Measurements from ENCODE around the gene SAMD5. TPM values are rescaled to one million over a fixed set of nuclear protein-coding genes. Genes with fewer than 3 reads are reported as not detected.

The SAMD5 gene
- total RNA-seq: not detected in 2 replicates

- intact Hi-C loops (cut with micrococcal nuclease): loop anchor here (5.0 to 10.0 kb wide), 2 partner anchors 306 to 653 kb away; partner anchors contain the start of gene STXBP5
Measured at GRCh38 chr6:147508042-147508865, at the start of gene SAMD5. Gene SAMD5 (plus strand): TSS chr6:147508690. CDS start chr6:147508929, 239 bp downstream.

GRCh38 chr6:147459780-147460179 lies 48.7 kb upstream of the SAMD5 start:
- intact Hi-C loops (cut with micrococcal nuclease): loop anchor here (2.0 kb wide), 1 partner anchor 57 kb away; no protein-coding TSS in a partner anchor

GRCh38 chr6:147463651-147464050 lies 44.8 kb upstream of the SAMD5 start:
- intact Hi-C loops (cut with micrococcal nuclease): no loop called here

- intact Hi-C loops (cut with micrococcal nuclease): no loop called here
Measured at GRCh38 chr6:147467428-147467827, 41.1 kb upstream of the SAMD5 start.

- intact Hi-C loops (cut with micrococcal nuclease): no loop called here
Measured at GRCh38 chr6:147467886-147468285, 40.6 kb upstream of the SAMD5 start.

- intact Hi-C loops (cut with micrococcal nuclease): no loop called here
Measured at GRCh38 chr6:147468634-147469033, 39.9 kb upstream of the SAMD5 start.

GRCh38 chr6:147479857-147480256 lies 28.6 kb upstream of the SAMD5 start:
- intact Hi-C loops (cut with micrococcal nuclease): no loop called here

- intact Hi-C loops (cut with micrococcal nuclease): no loop called here
Measured at GRCh38 chr6:147486683-147487082, 21.8 kb upstream of the SAMD5 start.

GRCh38 chr6:147497472-147497871 lies 11.0 kb upstream of the SAMD5 start:
- intact Hi-C loops (cut with micrococcal nuclease): no loop called here

GRCh38 chr6:147503587-147503986 lies 4.9 kb upstream of the SAMD5 start:
- intact Hi-C loops (cut with micrococcal nuclease): loop anchor here (10.0 kb wide), 1 partner anchor 649 kb away; no protein-coding TSS in a partner anchor

GRCh38 chr6:147504848-147505247 lies 3.6 kb upstream of the SAMD5 start:
- intact Hi-C loops (cut with micrococcal nuclease): loop anchor here (5.0 to 10.0 kb wide), 2 partner anchors 303 to 650 kb away; partner anchors contain the start of gene STXBP5

GRCh38 chr6:147506704-147507114 lies 1.8 kb upstream of the SAMD5 start:
- intact Hi-C loops (cut with micrococcal nuclease): loop anchor here (2.0 to 10.0 kb wide), 3 partner anchors 304 to 958 kb away; partner anchors contain the start of gene STXBP5

GRCh38 chr6:147507162-147508041 lies 1.1 kb upstream of the SAMD5 start:
- intact Hi-C loops (cut with micrococcal nuclease): loop anchor here (2.0 to 10.0 kb wide), 3 partner anchors 305 to 957 kb away; partner anchors contain the start of gene STXBP5

- intact Hi-C loops (cut with micrococcal nuclease): loop anchor here (5.0 to 10.0 kb wide), 2 partner anchors 307 to 654 kb away; partner anchors contain the start of gene STXBP5
Measured at GRCh38 chr6:147508866-147509608, 547 bp downstream of the SAMD5 start.

- intact Hi-C loops (cut with micrococcal nuclease): loop anchor here (5.0 to 10.0 kb wide), 2 partner anchors 308 to 655 kb away; partner anchors contain the start of gene STXBP5
Measured at GRCh38 chr6:147509891-147510290, 1.4 kb downstream of the SAMD5 start.

- intact Hi-C loops (cut with micrococcal nuclease): no loop called here
Measured at GRCh38 chr6:147510929-147511590, 2.6 kb downstream of the SAMD5 start.

GRCh38 chr6:147514831-147515230 lies 6.3 kb downstream of the SAMD5 start:
- intact Hi-C loops (cut with micrococcal nuclease): no loop called here

GRCh38 chr6:147515327-147515726 lies 6.8 kb downstream of the SAMD5 start:
- intact Hi-C loops (cut with micrococcal nuclease): no loop called here

GRCh38 chr6:147522597-147522996 lies 14.1 kb downstream of the SAMD5 start:
- intact Hi-C loops (cut with micrococcal nuclease): no loop called here
